ENCODE data around the gene CNKSR3.
A peak's percentile ranks its signal among the peaks of the same experiment; 100 is the strongest.

The CNKSR3 gene

DNA sequence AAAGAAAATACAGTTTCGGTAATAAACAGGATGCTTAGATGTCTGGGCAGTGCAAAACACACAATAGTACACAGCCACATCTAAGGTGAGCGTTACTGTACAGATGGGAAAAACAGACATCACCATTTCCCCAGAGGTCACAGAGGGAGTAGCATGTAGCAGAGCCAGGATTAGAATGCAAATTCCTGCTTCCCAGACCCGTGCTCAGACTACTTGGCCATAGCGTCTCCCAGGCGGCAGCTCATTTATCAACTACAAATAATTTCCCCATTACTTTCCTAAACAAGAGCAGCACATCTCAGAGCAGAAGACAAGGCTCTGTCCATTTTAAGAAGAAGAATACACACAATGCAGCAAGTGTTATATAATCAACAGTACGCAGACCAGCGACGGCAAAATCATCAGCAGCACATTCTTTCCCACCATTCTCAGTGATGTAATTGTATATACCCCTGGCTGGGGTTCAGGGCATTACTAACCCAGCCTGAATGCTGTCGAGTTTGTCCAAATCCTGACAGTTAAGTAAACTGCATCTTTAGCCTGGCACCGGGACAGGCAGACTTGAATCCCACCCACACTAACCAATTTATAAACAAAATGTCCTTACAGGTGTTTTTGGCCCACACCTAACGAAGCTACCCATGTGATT is 61.9 kb downstream of the CNKSR3 start:
- peak; percentile 5 for DNase-seq

DNA sequence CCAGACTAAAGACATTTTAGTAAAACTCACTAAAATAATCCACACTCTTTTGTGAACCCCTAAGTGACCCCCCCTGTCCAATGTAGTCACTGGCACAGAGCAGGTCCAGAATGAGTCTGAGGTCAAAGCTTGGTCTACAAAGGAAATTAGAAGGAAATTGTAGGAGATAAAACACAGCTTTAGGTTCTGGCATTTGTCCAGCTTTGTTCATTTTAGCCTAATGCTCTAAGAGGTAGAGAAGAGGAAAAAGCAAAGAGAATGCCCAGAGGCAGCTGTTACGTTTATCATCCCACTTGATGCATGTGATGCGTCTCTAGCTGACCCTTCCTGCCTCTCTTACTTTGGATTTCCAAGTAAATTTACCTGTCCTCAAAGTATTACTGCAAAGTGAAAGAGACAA is 62.5 kb downstream of the CNKSR3 start:
- DNase-seq = peak; percentile 16

- no peak for DNase-seq
These were observed 63.5 kb downstream of the CNKSR3 start for GRCh38 chr6:154446984-154447383.

DNA sequence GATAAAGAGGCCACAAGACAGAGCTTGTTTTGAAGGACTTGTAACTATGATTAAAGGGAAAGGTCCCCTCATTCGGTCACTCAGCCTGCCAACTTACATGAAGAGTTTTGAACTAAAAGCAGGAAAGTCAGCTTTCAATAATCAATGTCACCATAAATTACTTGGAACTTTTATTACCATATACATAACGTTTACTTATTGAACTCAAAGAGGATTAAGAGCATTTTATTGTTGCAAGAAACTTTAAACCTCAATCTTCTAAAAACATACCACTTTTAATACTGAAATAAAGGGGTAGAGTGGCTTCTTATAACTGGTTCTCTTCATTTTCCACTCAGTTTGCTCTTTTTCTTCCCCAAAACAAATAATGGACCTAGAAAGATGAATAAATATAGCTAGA is 65.1 kb downstream of the CNKSR3 start:
- DNase-seq = no peak

DNA sequence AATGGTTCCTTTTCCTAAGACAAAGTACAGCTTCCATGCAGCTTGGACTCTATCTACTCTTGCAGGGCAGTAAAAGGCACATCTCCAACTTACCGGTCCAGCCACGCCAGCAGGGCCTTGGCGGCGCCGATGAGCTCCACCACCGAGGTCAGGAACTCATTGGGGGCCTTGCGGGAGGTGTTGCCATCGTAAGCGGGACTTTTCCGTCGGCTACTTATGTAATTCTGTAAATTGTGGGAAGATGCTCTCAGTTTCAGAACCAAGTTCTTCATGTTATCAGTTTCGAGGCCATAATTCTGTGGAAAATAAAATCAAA is 68.5 kb downstream of the CNKSR3 start:
- DNase-seq = no peak

GRCh38 chr6:154440422-154441043 is 70.0 kb downstream of the CNKSR3 start:
- no peak for DNase-seq

DNA sequence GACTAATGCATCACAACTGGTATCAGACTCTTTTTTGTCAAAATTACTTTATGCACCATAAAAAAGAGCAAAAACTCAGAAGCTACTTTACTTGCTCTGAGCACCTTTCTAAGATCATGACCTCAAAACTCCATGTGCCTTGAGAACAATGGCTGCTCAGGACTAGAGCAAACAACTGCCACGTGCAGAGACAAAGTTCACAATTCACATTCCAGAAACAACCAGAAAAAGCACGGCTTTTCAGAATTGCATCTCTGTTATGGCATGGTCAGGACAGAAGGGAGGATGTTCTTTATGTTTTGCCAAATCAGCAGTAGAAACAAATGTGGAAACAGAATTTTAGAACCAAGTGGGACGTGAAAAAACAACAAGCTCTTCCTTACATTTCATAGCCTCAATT is 70.5 kb downstream of the CNKSR3 start:
- DNase-seq = no peak

DNA sequence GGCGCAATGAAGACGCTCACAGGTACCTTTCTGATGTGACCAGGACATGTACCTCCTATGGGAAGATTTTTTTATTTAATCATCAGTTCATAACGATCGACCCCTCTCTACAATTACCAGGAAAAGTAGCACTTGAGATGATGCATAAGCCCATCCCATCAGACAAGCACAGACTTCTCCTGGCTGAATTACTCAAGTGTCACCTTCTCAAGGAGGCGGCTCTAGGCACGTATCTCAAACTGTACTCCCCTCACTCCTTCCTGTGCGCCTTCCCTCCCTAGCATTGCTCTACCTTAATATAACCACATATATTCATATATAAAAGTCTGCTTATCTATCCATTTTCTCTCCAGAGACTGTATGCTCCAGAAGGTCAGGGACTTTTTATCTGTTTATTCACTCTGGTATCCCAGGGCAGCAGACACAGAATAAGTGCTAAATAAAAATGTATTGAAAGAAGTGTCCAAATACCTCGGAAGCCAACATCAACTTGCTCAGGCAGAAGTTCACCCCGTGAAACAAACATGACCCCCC is 71.5 kb downstream of the CNKSR3 start:
- no peak for DNase-seq

- no peak for DNase-seq
These were observed 75.0 kb downstream of the CNKSR3 start for GRCh38 chr6:154435400-154435945.

DNA sequence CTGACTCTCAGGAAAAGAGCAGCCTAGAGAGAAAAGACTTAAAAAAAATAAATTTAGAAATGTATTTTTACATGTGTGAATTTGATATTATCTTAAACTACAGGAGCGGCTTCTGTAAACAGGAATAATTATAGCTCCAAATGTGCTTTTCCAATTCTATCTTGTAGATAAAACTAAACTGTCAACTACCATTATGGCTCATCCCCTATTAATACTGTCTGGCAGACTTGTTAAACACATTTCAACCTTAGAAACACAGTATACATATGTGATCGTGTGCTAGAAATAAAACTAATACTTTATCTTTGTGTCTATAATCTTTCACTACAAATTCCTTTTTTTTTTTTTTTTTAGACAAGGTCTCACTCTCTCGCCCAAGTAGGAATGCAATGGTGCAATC is 75.8 kb downstream of the CNKSR3 start:
- DNase-seq = no peak

GRCh38 chr6:154433477-154434241 is 76.8 kb downstream of the CNKSR3 start:
- DNase-seq = no peak

DNA sequence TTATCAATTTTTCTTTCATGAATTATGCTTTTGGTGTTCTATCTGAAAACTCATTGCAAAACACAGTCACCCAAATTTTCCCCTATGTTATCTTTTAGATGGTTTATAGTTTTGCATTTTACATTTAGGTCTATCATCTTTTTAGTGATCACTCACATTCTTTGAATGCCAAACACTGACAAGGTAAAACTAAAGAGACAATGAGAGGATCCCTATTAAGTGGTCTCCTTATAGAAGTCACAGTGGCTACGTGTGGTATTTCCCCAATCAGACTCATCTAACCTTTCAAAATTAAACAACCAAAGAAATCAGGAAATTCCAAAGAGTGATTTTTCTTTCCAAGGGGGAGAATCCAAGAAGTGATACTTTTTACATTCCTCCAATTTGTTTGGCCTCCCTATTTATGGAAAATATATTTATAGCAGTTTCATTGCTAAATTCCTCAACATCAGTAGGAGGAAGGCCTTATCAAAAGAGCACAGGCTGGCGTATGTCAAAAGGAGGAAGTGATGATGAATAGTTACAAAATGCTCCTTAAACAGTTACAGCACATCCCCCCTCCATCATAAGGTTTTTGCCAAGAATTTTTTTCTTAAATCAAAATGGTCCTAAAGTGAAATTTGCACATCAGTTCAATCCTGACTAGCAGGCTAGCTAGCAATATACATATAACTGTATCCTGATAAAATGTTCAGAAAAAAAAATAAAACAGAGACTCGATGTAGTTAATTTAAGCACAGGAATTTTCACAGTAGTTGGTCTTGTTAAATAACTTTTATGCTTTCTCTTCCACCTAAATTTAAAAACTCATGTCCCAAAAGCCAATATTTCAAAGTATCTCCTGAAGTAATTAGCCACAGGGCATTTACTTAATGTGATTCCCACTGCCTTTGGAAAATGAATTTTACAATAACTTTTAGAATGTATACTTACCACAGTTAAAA is 77.7 kb downstream of the CNKSR3 start:
- DNase-seq = no peak

DNA sequence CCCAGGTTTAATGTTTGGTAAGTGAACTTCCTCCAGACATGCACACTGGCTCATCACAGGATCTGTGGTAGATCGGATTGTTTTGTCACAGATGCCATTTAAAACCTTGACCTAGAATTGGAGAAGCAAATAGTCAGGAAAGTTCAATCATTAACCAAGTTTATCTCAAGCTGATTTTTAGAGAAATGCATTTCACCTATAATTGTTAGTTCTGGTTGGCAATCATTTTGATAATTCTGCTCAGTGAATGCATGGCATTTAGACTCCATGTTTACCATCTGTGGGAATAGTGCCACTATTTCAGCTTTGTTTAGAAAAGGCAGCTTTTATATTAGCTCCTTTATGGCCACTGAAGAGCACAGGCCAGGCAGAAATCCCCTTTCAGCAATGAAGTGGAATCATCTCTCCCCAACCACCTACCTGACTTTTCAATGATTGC is 80.0 kb downstream of the CNKSR3 start:
- no peak for DNase-seq

- DNase-seq = no peak
These were observed 80.8 kb downstream of the CNKSR3 start for GRCh38 chr6:154429711-154430110.

DNA sequence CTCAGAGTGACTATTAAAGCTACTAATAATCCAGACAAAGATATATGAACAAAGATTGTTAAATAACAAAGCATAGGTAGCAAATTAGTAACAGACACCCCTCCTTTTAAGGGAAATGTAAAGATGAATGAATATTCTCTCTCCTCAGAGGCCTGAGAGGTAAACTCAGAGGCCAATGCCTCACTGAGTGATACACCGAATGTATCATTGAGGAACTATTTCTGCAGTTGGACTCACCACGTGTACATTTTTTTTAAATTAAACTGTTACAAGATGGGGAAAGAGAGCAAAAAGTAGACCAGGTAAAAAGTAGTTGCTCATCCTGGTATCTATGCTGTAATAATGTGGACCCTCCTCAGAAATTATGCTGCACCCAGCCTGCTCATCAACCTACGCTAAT is 81.6 kb downstream of the CNKSR3 start:
- DNase-seq = no peak

DNA sequence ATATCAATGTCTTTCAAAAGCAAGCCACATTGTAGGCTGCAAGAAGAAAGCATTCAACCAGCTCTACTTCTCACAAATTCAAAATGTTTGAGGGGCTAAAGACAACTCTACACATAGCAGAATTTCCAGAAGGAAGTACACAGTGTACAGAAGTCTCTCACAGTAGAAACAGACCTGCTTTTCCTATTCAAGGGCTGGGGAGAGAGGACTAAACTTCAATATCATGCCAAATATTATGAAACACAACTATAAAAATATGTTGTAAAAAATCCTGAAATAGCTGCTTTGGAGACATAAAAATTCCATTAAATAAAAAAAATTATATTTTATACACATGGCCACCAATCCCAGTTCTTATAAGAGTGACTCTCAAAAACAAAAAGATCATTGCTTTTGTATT is 83.0 kb downstream of the CNKSR3 start:
- no peak for DNase-seq

DNA sequence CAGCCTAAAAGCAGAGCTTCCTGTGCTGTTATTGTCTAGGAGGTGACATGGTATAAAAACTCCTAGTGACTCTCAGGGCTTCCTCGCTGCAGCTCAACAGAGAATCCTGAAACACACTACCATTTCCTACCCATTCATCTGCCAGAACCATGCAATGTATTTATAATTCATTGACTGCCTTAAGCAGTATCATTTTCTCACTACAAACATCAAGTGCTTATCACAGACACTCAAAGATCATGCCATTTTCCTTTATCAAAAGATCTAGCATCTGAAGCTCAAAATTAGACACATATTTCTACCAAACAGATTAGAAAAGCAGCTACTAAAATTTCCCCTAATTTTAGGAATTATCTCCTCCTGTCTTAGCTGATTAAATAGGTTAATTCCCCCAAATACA is 83.5 kb downstream of the CNKSR3 start:
- DNase-seq = no peak

- DNase-seq = no peak
These were observed 85.5 kb downstream of the CNKSR3 start for GRCh38 chr6:154425034-154425433.

DNA sequence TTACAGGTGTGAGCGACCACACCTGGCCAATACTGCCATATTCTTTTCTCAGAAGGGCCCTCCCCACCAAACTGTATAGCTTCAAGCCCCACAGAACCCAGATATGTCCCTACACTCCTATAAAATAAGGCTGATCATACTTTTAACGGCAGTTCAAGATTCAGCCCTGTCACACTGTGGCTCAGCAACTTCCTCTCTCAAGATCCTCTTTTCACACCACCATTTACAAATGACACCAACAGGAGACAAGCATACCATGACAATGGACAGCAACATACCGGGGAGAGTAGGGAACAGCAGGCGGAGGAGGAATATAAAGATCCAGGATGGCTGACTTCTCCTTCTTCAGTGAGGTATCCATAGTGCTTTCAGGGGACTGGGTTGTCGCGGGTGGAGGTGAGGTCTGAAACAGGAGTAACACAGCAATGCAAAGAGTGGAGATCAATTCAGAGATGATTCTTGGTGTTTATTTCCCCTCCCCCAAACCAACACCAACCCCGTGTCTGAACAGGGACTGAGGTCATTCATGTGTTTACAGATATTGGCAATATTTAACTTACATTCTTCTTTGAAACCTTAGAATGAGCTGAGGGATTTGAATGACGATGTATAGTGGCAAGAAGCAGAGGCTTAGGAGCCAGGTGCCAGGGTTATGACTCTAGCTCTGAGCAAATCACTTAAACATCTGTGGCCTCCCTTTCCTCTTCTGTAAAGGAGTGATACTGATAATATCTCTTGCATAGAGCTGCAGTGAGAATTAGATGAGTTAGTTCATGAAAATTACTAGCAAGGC is 96.3 kb downstream of the CNKSR3 start:
- DNase-seq = no peak

DNA sequence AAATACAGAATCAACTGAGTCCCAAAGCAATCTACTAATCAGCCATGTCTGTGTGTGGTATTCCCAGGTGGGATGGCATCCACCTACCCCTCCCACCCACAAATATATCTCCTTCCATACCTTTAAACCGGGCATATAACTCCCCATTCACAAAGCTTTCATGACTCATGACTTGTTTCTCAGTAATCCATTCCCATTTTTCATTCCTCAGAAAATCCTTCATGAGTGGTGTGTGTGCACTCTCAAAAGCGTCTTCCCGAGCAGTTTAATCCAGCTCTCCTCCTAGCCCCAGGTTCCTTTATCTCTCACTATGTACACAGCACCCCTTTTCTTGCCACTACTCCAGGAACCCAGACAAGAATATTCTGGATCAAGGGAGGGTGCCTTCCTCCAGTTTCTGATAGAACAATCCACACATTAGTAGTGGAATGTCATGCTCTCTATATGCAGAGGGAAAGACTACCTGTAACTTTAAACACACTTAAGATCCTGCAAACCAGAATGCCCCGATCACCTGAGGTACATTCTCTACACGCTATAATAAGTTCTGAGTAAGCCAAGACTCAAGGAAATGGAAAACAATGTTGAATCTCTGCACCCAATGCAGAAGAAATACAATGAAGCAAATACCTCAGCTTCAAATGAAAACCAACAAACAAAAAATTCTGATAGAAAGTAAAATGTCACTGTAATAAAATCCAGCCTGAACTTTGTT is 98.2 kb downstream of the CNKSR3 start:
- no peak for DNase-seq

- DNase-seq = no peak
These were observed 99.4 kb downstream of the CNKSR3 start for GRCh38 chr6:154411076-154411475.

Data from NCI-H1092 (cell line).